GM12874 (cell line): Measurements from ENCODE around the gene BOD1L2.

Experiments used
- CTCF ChIP-seq: IDR thresholded peaks from 2 replicates; pipeline ENCODE4 v1.5.1; 2011; ENCODE audit warnings: low read depth, mild to moderate bottlenecking, control low read depth, low read length, moderate library complexity; ENCODE audit not compliant: insufficient read depth

BOD1L2 gene

GRCh38 chr18:57150081-57150480 is 3.2 kb downstream of the BOD1L2 start:
- no peak for TF ChIP-seq CTCF

GRCh38 chr18:57150828-57151227 is 3.9 kb downstream of the BOD1L2 start:
- TF ChIP-seq CTCF, result no peak

GRCh38 chr18:57154191-57154830 is 7.4 kb downstream of the BOD1L2 start:
- TF ChIP-seq CTCF, result no peak

- no peak for TF ChIP-seq CTCF
Observed at GRCh38 chr18:57164401-57164800, 17.5 kb downstream of the BOD1L2 start.

GRCh38 chr18:57167617-57168308 is 20.9 kb downstream of the BOD1L2 start:
- TF ChIP-seq CTCF, result no peak

- TF ChIP-seq CTCF, result no peak
Observed at GRCh38 chr18:57171026-57171425, 24.1 kb downstream of the BOD1L2 start.

- TF ChIP-seq CTCF, result no peak
Observed at GRCh38 chr18:57175532-57175931, 28.6 kb downstream of the BOD1L2 start.
